Midbrain (tissue), 1 donor: ENCODE measurements around the gene PYROXD2.
"Not testable (repeated sequence)": the region's sequence is repeated elsewhere in the genome, so short reads cannot be mapped to it uniquely, and the experiment has no call there.

Experiments
- DNase-seq: peaks from one replicate; lab custom pipeline; 2025; lab: John Stamatoyannopoulos, UW

The PYROXD2 gene

GRCh38 chr10:98365406-98366061, 49.4 kb downstream of the PYROXD2 start:
- no peak for DNase-seq

GRCh38 chr10:98364432-98365102, 50.4 kb downstream of the PYROXD2 start:
- DNase-seq = no peak

- DNase-seq = no peak
Observed at GRCh38 chr10:98363220-98363619, 51.8 kb downstream of the PYROXD2 start.

GRCh38 chr10:98361131-98362025, 53.6 kb downstream of the PYROXD2 start:
- DNase-seq = peak; percentile 17

- DNase-seq = no peak
Observed at GRCh38 chr10:98357194-98357822, 57.7 kb downstream of the PYROXD2 start.

- no peak for DNase-seq
Observed at GRCh38 chr10:98354491-98354890, 60.5 kb downstream of the PYROXD2 start.

- no peak for DNase-seq
Observed at GRCh38 chr10:98353170-98353569, 61.8 kb downstream of the PYROXD2 start.

GRCh38 chr10:98351831-98352402, 63.1 kb downstream of the PYROXD2 start:
- DNase-seq = no peak

GRCh38 chr10:98349508-98349922, 65.5 kb downstream of the PYROXD2 start:
- DNase-seq = no peak

- no peak for DNase-seq
Observed at GRCh38 chr10:98346847-98347246, 68.1 kb downstream of the PYROXD2 start.

GRCh38 chr10:98344589-98345038, 70.4 kb downstream of the PYROXD2 start:
- DNase-seq = no peak

- DNase-seq = not testable (repeated sequence)
Observed at GRCh38 chr10:98341701-98342100, 73.3 kb downstream of the PYROXD2 start.

GRCh38 chr10:98340940-98341310, 74.1 kb downstream of the PYROXD2 start:
- DNase-seq = no peak

GRCh38 chr10:98340261-98340939, 74.6 kb downstream of the PYROXD2 start:
- DNase-seq = no peak

GRCh38 chr10:98339799-98340198, 75.2 kb downstream of the PYROXD2 start:
- DNase-seq = no peak

GRCh38 chr10:98338896-98339295, 76.1 kb downstream of the PYROXD2 start:
- DNase-seq = no peak

GRCh38 chr10:98338318-98338717, 76.7 kb downstream of the PYROXD2 start:
- DNase-seq = no peak

GRCh38 chr10:98337484-98337883, 77.5 kb downstream of the PYROXD2 start:
- DNase-seq = no peak
